Ectodermal cell (in vitro differentiated cells): ENCODE measurements around the gene HAUS3.

Source experiments
- H3K27ac ChIP-seq: 2 replicates; pipeline ENCODE4 v1.7.0; 2013; ENCODE audit warnings: mild to moderate bottlenecking, low read depth, low read length; ENCODE audit not compliant: insufficient read depth, poor library complexity, severe bottlenecking
- H3K27me3 ChIP-seq: 2 replicates; pipeline ENCODE4 v1.7.0; 2013; ENCODE audit warnings: mild to moderate bottlenecking, low read length; ENCODE audit not compliant: insufficient read depth, control insufficient read depth, poor library complexity, severe bottlenecking
- H3K36me3 ChIP-seq: one replicate; pipeline ENCODE4 v1.7.0; 2013; ENCODE audit warnings: low read length; ENCODE audit not compliant: control insufficient read depth, insufficient read depth
- H3K4me1 ChIP-seq: one replicate; pipeline ENCODE4 v1.7.0; 2013; ENCODE audit warnings: low read length; ENCODE audit not compliant: control insufficient read depth, insufficient read depth
- H3K4me3 ChIP-seq: 2 replicates; pipeline ENCODE4 v1.7.0; 2013; ENCODE audit warnings: low read depth, low read length, control low read depth; ENCODE audit not compliant: insufficient read depth
- H3K9me3 ChIP-seq: 2 replicates; pipeline ENCODE4 v1.7.0; 2013; ENCODE audit warnings: mild to moderate bottlenecking, low read length, moderate library complexity; ENCODE audit not compliant: control insufficient read depth
- WGBS, 2 experiments: methylation state at CpG; one replicate each; pipeline ENCODE4 v1.1.7; 2013; ENCODE audit warnings: missing lambda C conversion rate in 2 of 2; 5-methylcytosine and 5-hydroxymethylcytosine counted together

The HAUS3 gene

GRCh38 chr4:2285613-2286381 is 43.9 kb upstream of the HAUS3 start:
- H3K27me3 ChIP-seq: no peaks in the 10 kb centered on the region
- H3K27ac ChIP-seq: no peak overlapping the region
- no peaks in the 10 kb centered on the region for H3K9me3 ChIP-seq
- 86 to 87% methylated on average over 27 of the region's 27 CpGs for WGBS, 2 experiments
- H3K4me1 ChIP-seq: peaks cover 24% of the 10 kb centered on the region
- no peak overlapping the region for H3K4me3 ChIP-seq
- H3K36me3 ChIP-seq: no peaks in the 10 kb centered on the region

- H3K27me3 ChIP-seq: no peaks in the 10 kb centered on the region
- H3K4me1 ChIP-seq: peaks cover 24% of the 10 kb centered on the region
- H3K36me3 ChIP-seq: no peaks in the 10 kb centered on the region
- H3K27ac ChIP-seq: no peak overlapping the region
- no peak overlapping the region for H3K4me3 ChIP-seq
- no peaks in the 10 kb centered on the region for H3K9me3 ChIP-seq
- 93 to 97% methylated on average over 15 of the region's 15 CpGs for WGBS, 2 experiments
These were observed 43.2 kb upstream of the HAUS3 start for GRCh38 chr4:2284934-2285612.

- Histone ChIP-seq H3K36me3 (no peaks in the 10 kb centered on the region), H3K4me3 (no peak overlapping the region), H3K27me3 (no peaks in the 10 kb centered on the region), H3K4me1 (peaks cover 24% of the 10 kb centered on the region), H3K9me3 (no peaks in the 10 kb centered on the region), H3K27ac (no peak overlapping the region)
- WGBS, 2 experiments: 96% methylated on average over 23 of the region's 23 CpGs
These were observed 42.4 kb upstream of the HAUS3 start for GRCh38 chr4:2284161-2284933.

GRCh38 chr4:2283199-2283711 is 41.3 kb upstream of the HAUS3 start:
- 92 to 93% methylated on average over 3 of the region's 3 CpGs for WGBS, 2 experiments
- H3K4me1 ChIP-seq: peaks cover 24% of the 10 kb centered on the region
- H3K27me3 ChIP-seq: no peaks in the 10 kb centered on the region
- H3K4me3 ChIP-seq: no peak overlapping the region
- H3K9me3 ChIP-seq: no peaks in the 10 kb centered on the region
- H3K27ac ChIP-seq: no peak overlapping the region
- no peaks in the 10 kb centered on the region for H3K36me3 ChIP-seq

- H3K36me3 ChIP-seq: no peaks in the 10 kb centered on the region
- H3K4me1 ChIP-seq: peaks cover 13% of the 10 kb centered on the region
- no peak overlapping the region for H3K4me3 ChIP-seq
- H3K9me3 ChIP-seq: no peaks in the 10 kb centered on the region
- H3K27me3 ChIP-seq: no peaks in the 10 kb centered on the region
- no peak overlapping the region for H3K27ac ChIP-seq
- 87 to 89% methylated on average over 10 of the region's 10 CpGs for WGBS, 2 experiments
These were observed 39.8 kb upstream of the HAUS3 start for GRCh38 chr4:2281575-2282343.

- H3K27ac ChIP-seq: no peak overlapping the region
- no peaks in the 10 kb centered on the region for H3K36me3 ChIP-seq
- WGBS, 2 experiments: 92% methylated on average over 13 of the region's 13 CpGs
- peaks cover 3% of the 10 kb centered on the region for H3K4me1 ChIP-seq
- no peak overlapping the region for H3K4me3 ChIP-seq
- H3K27me3 ChIP-seq: no peaks in the 10 kb centered on the region
- no peaks in the 10 kb centered on the region for H3K9me3 ChIP-seq
These were observed 38.8 kb upstream of the HAUS3 start for GRCh38 chr4:2280531-2281300.

- H3K4me1 ChIP-seq: no peaks in the 10 kb centered on the region
- H3K9me3 ChIP-seq: no peaks in the 10 kb centered on the region
- H3K36me3 ChIP-seq: no peaks in the 10 kb centered on the region
- H3K27ac ChIP-seq: no peak overlapping the region
- no peak overlapping the region for H3K4me3 ChIP-seq
- no peaks in the 10 kb centered on the region for H3K27me3 ChIP-seq
- 93% methylated on average over 9 of the region's 9 CpGs for WGBS, 2 experiments
These were observed 36.0 kb upstream of the HAUS3 start for GRCh38 chr4:2277956-2278355.

GRCh38 chr4:2276581-2277325 is 34.8 kb upstream of the HAUS3 start:
- no peak overlapping the region for H3K27ac ChIP-seq
- H3K27me3 ChIP-seq: no peaks in the 10 kb centered on the region
- no peaks in the 10 kb centered on the region for H3K9me3 ChIP-seq
- no peaks in the 10 kb centered on the region for H3K4me1 ChIP-seq
- 93 to 97% methylated on average over 29 of the region's 30 CpGs for WGBS, 2 experiments
- H3K36me3 ChIP-seq: no peaks in the 10 kb centered on the region
- no peak overlapping the region for H3K4me3 ChIP-seq
